ENCODE results near the gene RPL18. TPM values are rescaled to one million over a fixed set of nuclear protein-coding genes. Genes with fewer than 3 reads are reported as not detected.
A peak's percentile ranks its signal among the peaks of the same experiment; 100 is the strongest.

The RPL18 gene
- total RNA-seq: 1,586 to 1,657 TPM (median 1,644 TPM) in 3 replicates

DNA sequence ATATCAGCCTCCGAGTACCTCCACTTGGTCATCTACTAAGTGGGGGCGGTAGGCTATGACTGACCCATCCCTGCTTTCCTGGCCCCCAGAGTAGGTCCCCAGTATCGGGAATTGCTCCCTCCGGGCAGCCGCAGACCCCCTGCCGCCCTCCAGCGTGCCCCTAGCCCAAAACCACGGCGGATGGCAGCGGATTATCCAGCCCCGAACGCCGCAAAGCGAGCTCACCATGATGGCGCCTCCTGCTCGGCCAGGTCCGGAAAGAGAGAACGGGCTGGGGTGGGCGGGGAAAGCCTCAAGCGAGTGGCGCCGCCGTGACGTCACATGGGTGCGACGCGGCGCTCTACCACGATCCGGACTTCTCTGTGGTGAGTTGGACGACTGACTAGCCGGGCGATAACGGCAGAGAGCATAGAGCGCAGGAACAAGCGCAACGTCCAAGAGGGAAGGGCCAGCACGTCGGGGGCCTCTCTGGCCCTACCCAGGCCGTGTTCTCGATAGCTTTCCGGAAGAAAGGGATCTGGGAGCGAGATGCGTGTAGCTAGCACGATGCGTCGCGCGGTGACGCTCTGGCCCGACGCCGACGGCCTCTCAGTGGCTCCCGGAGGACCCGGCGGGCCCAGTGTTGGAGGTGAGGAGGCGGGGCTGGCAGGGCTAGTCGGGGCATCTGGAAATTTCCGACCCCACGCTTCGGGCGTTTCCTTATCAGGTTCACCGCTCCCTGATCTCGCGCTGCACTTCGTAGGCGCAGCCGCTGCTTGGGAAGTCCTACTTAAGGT, at the start of gene RPL18, which contains the start of gene SPHK2:
RPL18 (minus strand) TSS at position 263 of the 776 bp plus-strand sequence; CDS start at position 228, 35 bp downstream.
SPHK2 (plus strand) TSS at position 591 of the 776 bp plus-strand sequence. CDS start 1,009 bp downstream, outside the sequence.
- peaks cover 49% of the 10 kb centered on the region for H3K4me1 Mint-ChIP-seq
- H3K27ac Mint-ChIP-seq: peak within 1 kb of the TSS; percentile 99
- peak; percentile 95 to 96 for DNase-seq (ENCODE audit: low spot score in 2 of 2, unreplicated experiment in 2 of 2)
- peaks cover 5% of the 10 kb centered on the region for H3K36me3 Mint-ChIP-seq
- no peaks in the 10 kb centered on the region for H3K27me3 Mint-ChIP-seq (ENCODE audit: low read depth)
- H3K9me3 Mint-ChIP-seq: no peaks in the 10 kb centered on the region
- peak within 1 kb of the TSS; percentile 99 for H3K4me3 Mint-ChIP-seq
- TF ChIP-seq, protein P1, sequence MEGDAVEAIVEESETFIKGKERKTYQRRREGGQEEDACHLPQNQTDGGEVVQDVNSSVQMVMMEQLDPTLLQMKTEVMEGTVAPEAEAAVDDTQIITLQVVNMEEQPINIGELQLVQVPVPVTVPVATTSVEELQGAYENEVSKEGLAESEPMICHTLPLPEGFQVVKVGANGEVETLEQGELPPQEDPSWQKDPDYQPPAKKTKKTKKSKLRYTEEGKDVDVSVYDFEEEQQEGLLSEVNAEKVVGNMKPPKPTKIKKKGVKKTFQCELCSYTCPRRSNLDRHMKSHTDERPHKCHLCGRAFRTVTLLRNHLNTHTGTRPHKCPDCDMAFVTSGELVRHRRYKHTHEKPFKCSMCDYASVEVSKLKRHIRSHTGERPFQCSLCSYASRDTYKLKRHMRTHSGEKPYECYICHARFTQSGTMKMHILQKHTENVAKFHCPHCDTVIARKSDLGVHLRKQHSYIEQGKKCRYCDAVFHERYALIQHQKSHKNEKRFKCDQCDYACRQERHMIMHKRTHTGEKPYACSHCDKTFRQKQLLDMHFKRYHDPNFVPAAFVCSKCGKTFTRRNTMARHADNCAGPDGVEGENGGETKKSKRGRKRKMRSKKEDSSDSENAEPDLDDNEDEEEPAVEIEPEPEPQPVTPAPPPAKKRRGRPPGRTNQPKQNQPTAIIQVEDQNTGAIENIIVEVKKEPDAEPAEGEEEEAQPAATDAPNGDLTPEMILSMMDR (IDR thresholded peaks at IDR 0.05; ENCODE audit: unreplicated experiment): no peak

DNA sequence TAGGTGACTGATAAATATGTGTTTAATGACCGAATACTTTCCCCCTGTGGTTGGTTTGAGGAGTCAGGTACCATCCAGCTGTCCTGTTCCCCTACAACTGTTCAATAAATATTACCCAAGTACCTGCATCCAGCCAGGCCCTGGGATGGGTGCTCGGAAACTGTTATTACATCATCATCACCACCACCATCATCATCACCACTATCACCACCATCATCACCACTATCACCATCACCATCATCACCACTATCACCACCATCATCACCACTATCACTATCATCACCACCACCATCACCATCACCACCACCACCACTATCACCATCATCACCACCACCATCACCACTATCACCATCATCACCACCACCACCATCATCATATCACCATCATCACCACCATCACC, 49.8 kb upstream of the RPL18 start:
- TF ChIP-seq, protein P1 (IDR thresholded peaks at IDR 0.05; ENCODE audit: unreplicated experiment): no peak
- Mint-ChIP-seq H3K27me3 (ENCODE audit: low read depth) (peaks cover 3% of the 10 kb centered on the region), H3K4me1 (peaks cover 5% of the 10 kb centered on the region), H3K27ac (no peak overlapping the region), H3K36me3 (no peaks in the 10 kb centered on the region), H3K4me3 (no peak overlapping the region), H3K9me3 (no peaks in the 10 kb centered on the region)
- no peak for DNase-seq (ENCODE audit: low spot score in 2 of 2, unreplicated experiment in 2 of 2)

DNA sequence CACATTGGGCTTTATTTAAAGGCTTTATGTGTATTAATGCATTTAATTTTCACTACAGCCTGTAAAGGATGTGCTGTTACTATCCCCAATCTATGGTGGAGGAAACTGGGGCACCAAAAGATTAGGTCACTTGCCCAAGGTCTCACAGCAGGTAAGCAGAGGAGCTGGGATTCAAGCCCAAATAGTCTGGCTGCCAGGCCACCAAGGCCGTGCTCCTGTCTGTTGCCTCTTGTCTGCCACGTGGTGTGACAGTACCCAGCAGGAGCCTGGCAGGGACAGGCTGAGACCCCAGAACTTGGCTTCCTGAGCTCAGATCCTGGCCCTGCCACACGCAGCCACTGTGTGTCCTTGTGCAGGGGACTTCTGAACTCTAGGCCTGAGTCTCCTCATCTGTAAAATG, 49.4 kb upstream of the RPL18 start:
- DNase-seq (ENCODE audit: low spot score in 2 of 2, unreplicated experiment in 2 of 2): no peak
- H3K4me3 Mint-ChIP-seq: no peak overlapping the region
- H3K9me3 Mint-ChIP-seq: no peaks in the 10 kb centered on the region
- peaks cover under 1% of the 10 kb centered on the region for H3K27me3 Mint-ChIP-seq (ENCODE audit: low read depth)
- no peak overlapping the region for H3K27ac Mint-ChIP-seq
- H3K4me1 Mint-ChIP-seq: peaks cover 5% of the 10 kb centered on the region
- no peaks in the 10 kb centered on the region for H3K36me3 Mint-ChIP-seq
- TF ChIP-seq, protein P1 (IDR thresholded peaks at IDR 0.05; ENCODE audit: unreplicated experiment): no peak

DNA sequence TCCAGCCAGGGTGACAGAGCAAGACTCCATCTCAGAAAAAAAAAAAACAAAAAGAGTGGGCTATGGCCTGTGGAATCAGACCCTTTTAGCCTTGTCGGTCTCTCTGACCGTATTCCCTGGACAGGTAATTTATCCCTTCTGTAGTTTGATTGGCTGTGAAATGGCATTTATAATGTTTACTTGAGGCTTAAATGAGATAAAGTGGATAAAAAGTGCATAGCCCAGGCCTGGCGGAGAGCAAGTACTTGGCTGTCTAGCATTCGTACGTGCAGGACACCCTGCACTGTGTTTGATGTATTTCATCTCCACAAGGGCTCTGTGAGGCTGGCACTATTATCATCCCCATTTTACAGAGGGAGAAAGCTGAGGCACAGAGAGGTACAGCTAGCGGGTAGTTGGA, 46.8 kb upstream of the RPL18 start:
- H3K9me3 Mint-ChIP-seq: no peaks in the 10 kb centered on the region
- TF ChIP-seq, protein P1 (IDR thresholded peaks at IDR 0.05; ENCODE audit: unreplicated experiment): no peak
- H3K27me3 Mint-ChIP-seq (ENCODE audit: low read depth): no peaks in the 10 kb centered on the region
- no peak overlapping the region for H3K4me3 Mint-ChIP-seq
- DNase-seq (ENCODE audit: low spot score in 2 of 2, unreplicated experiment in 2 of 2): no peak
- no peak overlapping the region for H3K27ac Mint-ChIP-seq
- H3K36me3 Mint-ChIP-seq: no peaks in the 10 kb centered on the region
- no peaks in the 10 kb centered on the region for H3K4me1 Mint-ChIP-seq

DNA sequence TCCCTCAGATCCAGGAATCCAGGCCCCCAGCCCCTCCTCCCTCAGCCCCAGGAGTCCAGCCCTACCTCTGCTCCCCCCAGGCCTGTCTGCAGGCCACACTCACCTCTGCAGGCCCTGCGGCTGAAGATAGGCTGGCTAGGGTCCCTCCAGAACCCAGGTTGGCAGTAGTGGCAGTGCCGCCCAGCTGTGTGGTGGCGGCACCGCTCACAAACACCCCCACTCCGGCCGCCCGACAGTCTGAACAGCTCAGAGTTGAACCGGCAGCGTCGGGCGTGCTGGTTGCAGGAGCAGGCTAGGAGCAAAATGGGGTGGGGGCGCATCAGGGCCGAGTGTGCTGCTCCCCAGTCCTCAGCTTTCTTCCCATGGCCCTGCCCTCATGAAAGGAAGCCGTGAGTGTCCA, 45.5 kb upstream of the RPL18 start:
- Mint-ChIP-seq H3K9me3 (no peaks in the 10 kb centered on the region), H3K4me1 (peaks cover 2% of the 10 kb centered on the region)

More for the DNA sequence above, 45.5 kb upstream of the RPL18 start:
- Mint-ChIP-seq H3K36me3 (no peaks in the 10 kb centered on the region), H3K27me3 (ENCODE audit: low read depth) (no peaks in the 10 kb centered on the region), H3K27ac (no peak overlapping the region), H3K4me3 (no peak overlapping the region)
- TF ChIP-seq, protein P1 (IDR thresholded peaks at IDR 0.05; ENCODE audit: unreplicated experiment): no peak
- DNase-seq (ENCODE audit: low spot score in 2 of 2, unreplicated experiment in 2 of 2): no peak
